Suprapubic skin (tissue), 4 donors: Measurements from ENCODE around the gene MYO5B. TPM values are rescaled to one million over a fixed set of nuclear protein-coding genes. Genes with fewer than 3 reads are reported as not detected.

Experiments used
- DNase-seq, 2 donors: peaks; one replicate each; pipeline ENCODE4 v3.0.0-alpha.2; 2019; ENCODE audit warnings: low spot score in 2 of 2
- H3K27ac ChIP-seq: fragments of 200-600 bp; sonication (generic); one replicate; pipeline ENCODE4 v1.5.1; 2019
- H3K27me3 ChIP-seq: fragments of 200-600 bp; sonication (generic); one replicate; pipeline ENCODE4 v1.5.1; 2019
- H3K36me3 ChIP-seq: fragments of 200-600 bp; sonication (generic); one replicate; pipeline ENCODE4 v1.5.1; 2019
- H3K4me1 ChIP-seq: fragments of 200-600 bp; sonication (generic); one replicate; pipeline ENCODE4 v1.5.1; 2019
- H3K4me3 ChIP-seq: fragments of 200-600 bp; sonication (generic); one replicate; pipeline ENCODE4 v1.5.1; 2019; ENCODE audit warnings: mild to moderate bottlenecking
- H3K9me3 ChIP-seq: fragments of 200-600 bp; sonication (generic); one replicate; pipeline ENCODE4 v1.5.1; 2019
- EP300 ChIP-seq: sonication (generic); formaldehyde crosslinking; IDR thresholded peaks from one replicate; pipeline ENCODE4 v1.6.1; 2017; ENCODE audit warnings: antibody characterized with exemption
- POLR2A ChIP-seq, 2 donors: fragments of 450-650 bp; IDR thresholded peaks; one replicate each; pipeline ENCODE4 v1.6.1; 2017; ENCODE audit warnings: antibody characterized with exemption in 2 of 2, mild to moderate bottlenecking in 2 of 2, moderate library complexity in 2 of 2
- POLR2AphosphoS5 ChIP-seq, 3 donors: sonication (generic); formaldehyde crosslinking; IDR thresholded peaks; one replicate each; pipeline ENCODE4 v1.6.1; 2017; ENCODE audit warnings: antibody characterized with exemption in 3 of 3
- WGBS: methylation state at CpG from one replicate; pipeline ENCODE4 v1.1.5; 2018; 5-methylcytosine and 5-hydroxymethylcytosine counted together
- total RNA-seq, 4 donors: library from RNA; depleted of rRNA; stranded (reverse); fragments of >200 nt; gene quantifications; one replicate each; pipeline ENCODE4 v1.1.0, GENCODE V29; 2016
- TF ChIP-seq, protein P1 (sequence below), 2 donors: fragments of 200-600 bp in 1 of 2; fragments of 450-650 bp in 1 of 2; sonication (generic) in 1 of 2; IDR thresholded peaks; one replicate each; pipeline ENCODE4 v1.5.1; 2016 to 2019; ENCODE audit warnings: antibody characterized with exemption in 2 of 2, mild to moderate bottlenecking in 1 of 2, moderate library complexity in 1 of 2

Gene MYO5B
- total RNA-seq, 4 donors from 2014 or later: 30.3 to 44.4 (median 40.7) TPM

DNA sequence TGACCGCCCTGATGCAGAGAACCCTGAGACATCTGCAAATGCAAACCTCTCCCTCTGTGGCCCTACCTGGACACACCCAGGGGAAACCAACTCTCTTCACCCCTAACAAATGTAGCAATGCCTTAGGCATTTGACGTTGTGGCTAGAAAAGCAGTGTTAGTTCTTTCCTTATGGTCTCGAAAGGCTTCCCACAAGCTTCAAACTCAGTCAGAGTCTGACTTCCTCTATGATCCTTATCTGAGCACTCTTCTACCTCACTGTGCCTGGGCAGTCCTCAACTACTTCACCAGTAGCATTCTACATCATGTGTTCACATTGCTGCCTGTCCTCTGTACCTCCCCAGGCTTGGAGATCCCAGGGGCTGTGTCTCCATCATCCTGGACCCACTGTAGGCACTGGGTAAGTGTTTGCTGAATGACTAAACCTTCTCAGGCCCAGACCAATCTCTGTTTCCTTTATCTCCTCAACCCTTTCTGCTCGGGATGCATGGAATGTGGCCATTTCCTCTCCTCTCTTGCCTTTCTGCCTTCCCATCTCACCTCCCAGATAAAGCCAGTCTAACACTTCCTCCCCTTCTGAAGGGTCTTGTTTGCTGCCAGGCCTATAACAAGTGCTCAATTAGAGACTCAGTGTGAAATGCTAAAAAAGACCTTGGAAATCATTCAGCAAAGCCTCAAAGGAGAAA, 289.9 kb downstream of the MYO5B start:
- 72% methylated on average over 4 of the region's 4 CpGs for WGBS
- Histone ChIP-seq H3K4me1 (no peaks in the 10 kb centered on the region), H3K27ac (no peak overlapping the region), H3K9me3 (no peaks in the 10 kb centered on the region), H3K4me3 (no peak overlapping the region), H3K36me3 (no peaks in the 10 kb centered on the region), H3K27me3 (no peaks in the 10 kb centered on the region)
- DNase-seq: no peak
- TF ChIP-seq POLR2A (IDR thresholded peaks at IDR 0.05) (no peak), EP300 (no peak), POLR2AphosphoS5 (IDR thresholded peaks at IDR 0.05) (no peak)
- TF ChIP-seq, protein P1, sequence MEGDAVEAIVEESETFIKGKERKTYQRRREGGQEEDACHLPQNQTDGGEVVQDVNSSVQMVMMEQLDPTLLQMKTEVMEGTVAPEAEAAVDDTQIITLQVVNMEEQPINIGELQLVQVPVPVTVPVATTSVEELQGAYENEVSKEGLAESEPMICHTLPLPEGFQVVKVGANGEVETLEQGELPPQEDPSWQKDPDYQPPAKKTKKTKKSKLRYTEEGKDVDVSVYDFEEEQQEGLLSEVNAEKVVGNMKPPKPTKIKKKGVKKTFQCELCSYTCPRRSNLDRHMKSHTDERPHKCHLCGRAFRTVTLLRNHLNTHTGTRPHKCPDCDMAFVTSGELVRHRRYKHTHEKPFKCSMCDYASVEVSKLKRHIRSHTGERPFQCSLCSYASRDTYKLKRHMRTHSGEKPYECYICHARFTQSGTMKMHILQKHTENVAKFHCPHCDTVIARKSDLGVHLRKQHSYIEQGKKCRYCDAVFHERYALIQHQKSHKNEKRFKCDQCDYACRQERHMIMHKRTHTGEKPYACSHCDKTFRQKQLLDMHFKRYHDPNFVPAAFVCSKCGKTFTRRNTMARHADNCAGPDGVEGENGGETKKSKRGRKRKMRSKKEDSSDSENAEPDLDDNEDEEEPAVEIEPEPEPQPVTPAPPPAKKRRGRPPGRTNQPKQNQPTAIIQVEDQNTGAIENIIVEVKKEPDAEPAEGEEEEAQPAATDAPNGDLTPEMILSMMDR (IDR thresholded peaks at IDR 0.05): no peak

DNA sequence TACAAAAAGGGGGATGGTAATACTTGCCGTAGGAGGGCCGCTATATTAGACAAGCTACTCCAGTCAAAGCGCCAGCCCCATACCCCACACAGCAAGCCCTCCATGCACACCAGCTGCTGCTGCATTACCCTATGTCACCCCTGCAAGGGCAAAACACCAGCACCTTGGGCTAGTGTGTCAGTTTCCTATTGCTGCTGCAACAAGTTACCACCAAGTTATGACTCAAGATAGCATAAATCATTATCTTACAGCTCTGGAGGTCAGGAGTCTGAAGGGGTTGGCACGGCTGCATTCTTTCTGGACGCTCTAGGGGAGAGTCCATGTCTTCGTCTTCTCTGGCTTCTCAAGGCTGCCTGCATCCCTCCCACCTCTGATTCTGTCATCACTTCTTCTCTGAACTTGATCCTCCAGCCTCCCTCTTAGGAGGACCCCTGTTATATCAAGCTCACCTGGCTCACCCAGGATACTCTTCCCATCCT, 293.0 kb downstream of the MYO5B start:
- Histone ChIP-seq H3K36me3 (no peaks in the 10 kb centered on the region), H3K4me1 (no peaks in the 10 kb centered on the region), H3K9me3 (no peaks in the 10 kb centered on the region), H3K27me3 (no peaks in the 10 kb centered on the region), H3K4me3 (no peak overlapping the region), H3K27ac (no peak overlapping the region)
- WGBS: 86% methylated on average over 5 of the region's 6 CpGs
- no peak for TF ChIP-seq POLR2A (IDR thresholded peaks at IDR 0.05)
- TF ChIP-seq, protein P1 (IDR thresholded peaks at IDR 0.05): no peak
- TF ChIP-seq EP300: no peak
- no peak for TF ChIP-seq POLR2AphosphoS5 (IDR thresholded peaks at IDR 0.05)
- no peak for DNase-seq

DNA sequence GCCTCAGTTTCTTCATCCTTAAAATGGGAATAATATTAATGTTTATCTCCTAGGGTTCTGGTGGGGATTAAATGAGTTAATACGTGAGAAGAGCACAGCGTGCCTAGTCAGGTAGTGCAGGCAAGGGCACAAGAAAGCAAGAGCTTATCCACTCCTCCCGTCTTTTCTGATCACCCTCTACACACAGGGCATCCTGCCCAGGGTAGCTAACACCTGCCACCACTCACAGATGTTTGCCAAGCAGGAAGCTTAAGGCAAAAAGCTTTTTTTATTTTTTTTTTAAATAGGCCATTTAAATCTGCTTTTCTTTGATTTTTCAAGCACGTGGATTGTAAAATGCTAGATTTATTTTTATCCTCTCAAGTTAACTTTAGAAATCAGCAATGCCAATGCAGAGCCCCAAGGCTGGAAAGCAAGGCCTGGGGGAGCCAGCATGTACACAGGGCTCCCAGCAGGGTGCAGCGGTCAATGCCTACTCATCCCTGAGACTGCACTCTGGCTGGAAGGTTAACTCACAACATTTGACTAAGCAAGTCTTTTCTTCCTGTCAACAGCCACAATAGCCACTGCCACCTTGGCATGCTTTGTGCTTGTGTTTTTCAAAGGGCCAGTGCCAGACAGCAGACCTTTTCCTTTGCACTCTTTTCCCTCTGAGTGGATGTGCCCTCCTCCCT, 295.2 kb downstream of the MYO5B start:
- no peaks in the 10 kb centered on the region for H3K36me3 ChIP-seq
- no peak overlapping the region for H3K27ac ChIP-seq
- H3K4me3 ChIP-seq: no peak overlapping the region
- H3K4me1 ChIP-seq: no peaks in the 10 kb centered on the region
- no peak for DNase-seq
- WGBS: 68% methylated on average over 5 of the region's 5 CpGs
- H3K9me3 ChIP-seq: no peaks in the 10 kb centered on the region
- TF ChIP-seq POLR2A (IDR thresholded peaks at IDR 0.05) (no peak), EP300 (no peak), POLR2AphosphoS5 (IDR thresholded peaks at IDR 0.05) (no peak)
- TF ChIP-seq, protein P1 (IDR thresholded peaks at IDR 0.05): no peak
- H3K27me3 ChIP-seq: no peaks in the 10 kb centered on the region

DNA sequence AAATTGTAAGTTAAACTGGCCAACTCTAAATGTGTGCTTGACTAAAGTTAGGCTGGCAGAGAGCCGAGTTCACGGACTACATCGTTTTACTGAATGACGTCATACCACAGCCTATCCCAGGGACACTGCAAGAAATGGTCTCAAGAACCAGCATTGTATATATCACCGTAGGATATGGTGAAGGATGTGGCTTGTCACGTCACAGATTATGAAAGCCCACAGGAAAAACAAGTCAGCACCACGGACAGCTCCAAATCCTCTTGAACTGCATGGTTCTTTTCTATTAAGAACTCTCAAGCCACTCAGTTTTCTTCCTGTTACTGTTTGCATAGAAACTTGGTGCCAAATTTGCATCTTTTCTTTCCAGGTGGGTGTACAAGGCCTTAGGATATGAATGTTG, 296.5 kb downstream of the MYO5B start:
- TF ChIP-seq EP300 (no peak), POLR2A (IDR thresholded peaks at IDR 0.05) (no peak), POLR2AphosphoS5 (IDR thresholded peaks at IDR 0.05) (no peak)
- TF ChIP-seq, protein P1 (IDR thresholded peaks at IDR 0.05): no peak
- H3K36me3 ChIP-seq: no peaks in the 10 kb centered on the region
- no peak overlapping the region for H3K27ac ChIP-seq
- no peaks in the 10 kb centered on the region for H3K27me3 ChIP-seq
- no peak overlapping the region for H3K4me3 ChIP-seq
- DNase-seq: no peak
- WGBS: 52% methylated on average over 7 of the region's 7 CpGs
- H3K4me1 ChIP-seq: no peaks in the 10 kb centered on the region
- no peaks in the 10 kb centered on the region for H3K9me3 ChIP-seq

DNA sequence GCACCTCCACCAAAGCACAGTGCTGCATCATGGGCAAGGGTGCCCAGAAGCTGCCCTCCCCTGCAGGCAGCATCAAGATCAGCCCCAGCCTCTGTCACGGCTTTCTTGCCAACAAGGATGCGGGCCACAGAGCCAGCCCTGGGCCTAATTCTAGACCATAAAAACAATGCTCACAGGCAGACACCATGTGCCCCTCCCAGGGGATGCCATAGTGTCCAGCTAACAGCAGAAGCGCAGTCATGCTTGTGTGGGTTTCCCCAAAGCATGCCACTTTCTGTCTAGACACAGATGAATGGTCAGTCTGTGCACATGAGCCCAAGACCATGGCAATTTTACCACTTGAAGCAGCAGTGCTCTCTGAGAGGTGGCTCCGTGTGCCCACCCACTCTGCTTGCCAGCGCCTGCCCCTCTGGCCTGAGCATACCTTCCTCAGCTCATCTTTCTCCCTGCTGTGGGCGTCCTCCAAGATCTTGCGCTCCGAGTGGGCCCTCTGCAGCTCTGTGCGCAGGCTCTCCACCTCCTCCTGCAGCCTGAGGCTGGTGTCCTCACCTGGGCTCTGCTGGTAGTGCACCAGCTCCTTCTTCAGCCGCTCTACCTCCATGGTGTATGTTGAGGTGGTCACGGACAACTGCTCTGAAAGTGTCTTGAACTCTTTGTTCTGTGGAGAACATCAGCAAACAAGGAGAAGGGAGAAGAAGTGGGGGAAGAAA, 300.3 kb downstream of the MYO5B start:
- Histone ChIP-seq H3K4me3 (no peak overlapping the region), H3K27ac (no peak overlapping the region), H3K36me3 (no peaks in the 10 kb centered on the region), H3K4me1 (no peaks in the 10 kb centered on the region), H3K9me3 (no peaks in the 10 kb centered on the region), H3K27me3 (no peaks in the 10 kb centered on the region)
- DNase-seq: no peak
- TF ChIP-seq POLR2AphosphoS5 (IDR thresholded peaks at IDR 0.05) (no peak), EP300 (no peak), POLR2A (IDR thresholded peaks at IDR 0.05) (no peak)
- TF ChIP-seq, protein P1 (IDR thresholded peaks at IDR 0.05): no peak
- WGBS: 92% methylated on average over 11 of the region's 11 CpGs
